Cardiac muscle cell (in vitro differentiated cells and primary cell): ENCODE results near the gene APOL1. TPM values are rescaled to one million over a fixed set of nuclear protein-coding genes. Genes with fewer than 3 reads are reported as not detected.

Experiments used
- DNase-seq, 2 donors: peaks; one replicate each; pipeline versions ENCODE4 v3.0.0 to v3.0.0-alpha.2; 2010 to 2017; ENCODE audit warnings: low read depth in 1 of 2, low spot score in 1 of 2
- H3K27ac ChIP-seq: fragments of 200-600 bp; sonication (generic); 2 replicates; pipeline ENCODE4 v1.5.1; 2016
- H3K27me3 ChIP-seq: fragments of 200-600 bp; sonication (generic); 2 replicates; pipeline ENCODE4 v1.6.0; 2016; ENCODE audit warnings: control low read depth
- H3K36me3 ChIP-seq: fragments of 200-600 bp; sonication (generic); 2 replicates; pipeline ENCODE4 v1.5.1; 2016; ENCODE audit warnings: control low read depth
- H3K4me1 ChIP-seq: fragments of 200-600 bp; sonication (generic); 2 replicates; pipeline ENCODE4 v1.8.1; 2017; ENCODE audit warnings: low read depth, mild to moderate bottlenecking, mixed run types
- H3K4me3 ChIP-seq: fragments of 200-600 bp; sonication (generic); 2 replicates; pipeline ENCODE4 v1.5.1; 2016; ENCODE audit warnings: mild to moderate bottlenecking
- H3K9me3 ChIP-seq: fragments of 200-600 bp; sonication (generic); 2 replicates; pipeline ENCODE4 v1.5.1; 2017; ENCODE audit warnings: low read depth, mild to moderate bottlenecking, control low read depth
- polyA plus RNA-seq: library from polyadenylated mRNA; unstranded; fragments of >200 nt; fragmentation: Nextera tagmentation; extraction: Ambion mirVana; gene quantifications from 2 replicates; pipeline ENCODE4 v1.2.1, GENCODE V29; 2016
- total RNA-seq: library from RNA; depleted of rRNA; stranded (reverse); fragments of >200 nt; gene quantifications from 2 replicates; pipeline ENCODE4 v1.2.3, GENCODE V29; 2016
- TF ChIP-seq, protein P1 (sequence below): IDR thresholded peaks from 2 replicates; pipeline ENCODE4 v1.5.1; 2012; ENCODE audit warnings: low read depth, mild to moderate bottlenecking, low read length

The APOL1 gene
- total and polyA plus RNA-seq, 2 experiments from 2014 or later: 0.06 TPM; not detected in 1

DNA sequence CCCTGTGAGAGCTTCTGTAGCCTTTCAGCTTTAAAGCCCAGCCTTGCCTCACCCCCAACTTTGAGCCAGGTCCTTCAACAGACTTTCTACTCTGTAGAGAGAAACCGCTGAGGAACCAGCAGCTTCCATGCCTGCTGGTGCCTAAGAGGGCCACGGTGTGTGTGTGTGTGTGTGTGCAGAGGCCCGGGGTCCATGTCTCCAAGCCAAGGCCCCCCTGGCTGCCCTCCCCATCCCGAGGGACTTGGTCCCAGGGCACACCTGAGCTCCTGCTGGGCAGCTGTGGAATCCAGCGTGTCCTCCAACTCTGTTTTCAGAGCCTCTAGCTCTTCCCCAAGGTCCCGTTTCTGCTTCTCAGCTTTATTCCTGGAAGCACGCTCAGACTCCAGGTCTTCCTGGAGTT, 42.3 kb downstream of the APOL1 start:
- H3K4me1 ChIP-seq: no peaks in the 10 kb centered on the region
- peaks cover 84% of the 10 kb centered on the region for H3K36me3 ChIP-seq
- no peak overlapping the region for H3K27ac ChIP-seq
- no peak overlapping the region for H3K4me3 ChIP-seq
- DNase-seq: no peak
- no peaks in the 10 kb centered on the region for H3K27me3 ChIP-seq
- TF ChIP-seq, protein P1, sequence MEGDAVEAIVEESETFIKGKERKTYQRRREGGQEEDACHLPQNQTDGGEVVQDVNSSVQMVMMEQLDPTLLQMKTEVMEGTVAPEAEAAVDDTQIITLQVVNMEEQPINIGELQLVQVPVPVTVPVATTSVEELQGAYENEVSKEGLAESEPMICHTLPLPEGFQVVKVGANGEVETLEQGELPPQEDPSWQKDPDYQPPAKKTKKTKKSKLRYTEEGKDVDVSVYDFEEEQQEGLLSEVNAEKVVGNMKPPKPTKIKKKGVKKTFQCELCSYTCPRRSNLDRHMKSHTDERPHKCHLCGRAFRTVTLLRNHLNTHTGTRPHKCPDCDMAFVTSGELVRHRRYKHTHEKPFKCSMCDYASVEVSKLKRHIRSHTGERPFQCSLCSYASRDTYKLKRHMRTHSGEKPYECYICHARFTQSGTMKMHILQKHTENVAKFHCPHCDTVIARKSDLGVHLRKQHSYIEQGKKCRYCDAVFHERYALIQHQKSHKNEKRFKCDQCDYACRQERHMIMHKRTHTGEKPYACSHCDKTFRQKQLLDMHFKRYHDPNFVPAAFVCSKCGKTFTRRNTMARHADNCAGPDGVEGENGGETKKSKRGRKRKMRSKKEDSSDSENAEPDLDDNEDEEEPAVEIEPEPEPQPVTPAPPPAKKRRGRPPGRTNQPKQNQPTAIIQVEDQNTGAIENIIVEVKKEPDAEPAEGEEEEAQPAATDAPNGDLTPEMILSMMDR: no peak
- no peaks in the 10 kb centered on the region for H3K9me3 ChIP-seq

DNA sequence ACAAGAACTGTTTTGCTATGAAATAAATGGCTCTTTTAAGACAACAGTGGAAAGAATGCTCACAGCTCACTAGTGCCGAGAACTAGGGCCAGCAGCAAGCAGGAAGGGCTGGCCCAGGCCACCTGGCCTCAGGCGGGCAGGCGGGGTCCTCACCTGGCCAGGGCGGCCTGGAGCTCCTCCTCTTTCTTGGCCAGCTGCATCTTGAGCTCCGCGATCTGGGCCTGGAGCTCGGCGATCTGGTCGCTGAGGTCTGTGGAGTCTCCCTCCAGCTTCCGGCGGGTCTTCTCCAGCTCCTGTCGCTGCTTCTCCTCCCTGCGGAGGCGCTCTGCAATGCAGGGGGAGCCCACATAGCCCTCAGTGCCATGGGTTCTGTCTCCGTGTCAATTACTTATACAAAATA, 43.8 kb downstream of the APOL1 start:
- Histone ChIP-seq H3K4me1 (no peaks in the 10 kb centered on the region), H3K36me3 (peaks cover 96% of the 10 kb centered on the region), H3K27me3 (no peaks in the 10 kb centered on the region), H3K27ac (no peak overlapping the region), H3K9me3 (no peaks in the 10 kb centered on the region), H3K4me3 (no peak overlapping the region)
- TF ChIP-seq, protein P1: no peak
- DNase-seq: no peak

DNA sequence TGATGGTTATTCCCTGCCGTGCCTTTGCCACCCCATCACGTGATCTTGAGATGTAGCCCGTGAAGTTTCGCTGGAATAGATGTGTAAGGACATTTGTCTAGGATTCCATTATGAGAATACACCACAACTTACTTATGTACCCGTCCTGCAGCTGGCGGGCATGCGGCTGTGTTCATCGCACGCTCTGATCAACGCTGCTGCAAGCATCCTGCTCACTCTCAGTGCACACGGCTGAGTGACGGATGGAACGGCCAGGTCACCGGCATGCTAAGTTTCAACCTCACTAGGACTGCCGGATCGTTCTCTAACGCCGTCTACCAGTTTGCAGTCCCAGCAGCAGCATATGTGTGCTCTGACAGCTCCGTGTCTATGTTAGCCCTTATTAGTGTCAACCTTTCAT, 44.6 kb downstream of the APOL1 start:
- TF ChIP-seq, protein P1: no peak
- H3K4me1 ChIP-seq: no peaks in the 10 kb centered on the region
- H3K36me3 ChIP-seq: peaks cover 96% of the 10 kb centered on the region
- DNase-seq: no peak
- H3K4me3 ChIP-seq: no peak overlapping the region
- no peaks in the 10 kb centered on the region for H3K9me3 ChIP-seq
- H3K27me3 ChIP-seq: no peaks in the 10 kb centered on the region
- no peak overlapping the region for H3K27ac ChIP-seq

DNA sequence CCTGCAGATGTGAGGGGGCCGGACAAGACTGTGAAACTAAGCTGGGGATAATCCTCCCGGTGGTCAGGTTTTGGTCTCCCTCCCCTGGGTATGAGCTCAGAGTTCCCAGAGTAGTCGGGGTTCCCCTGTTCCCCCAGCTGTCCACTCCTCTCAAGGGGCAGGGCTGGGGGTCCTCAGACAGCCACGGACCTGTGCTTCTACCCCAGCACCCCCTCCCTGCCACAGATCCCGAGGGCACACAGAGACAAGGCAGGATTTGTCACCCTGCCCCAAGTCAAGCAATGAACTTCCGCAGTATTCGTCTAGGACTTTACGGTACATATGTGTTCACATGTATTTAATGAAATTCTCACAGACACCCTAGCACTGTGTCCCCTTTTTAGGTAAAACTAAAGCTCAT, 45.2 kb downstream of the APOL1 start:
- Histone ChIP-seq H3K4me3 (no peak overlapping the region), H3K4me1 (no peaks in the 10 kb centered on the region), H3K9me3 (no peaks in the 10 kb centered on the region), H3K27me3 (no peaks in the 10 kb centered on the region), H3K36me3 (peaks cover 91% of the 10 kb centered on the region), H3K27ac (no peak overlapping the region)
- no peak for DNase-seq
- TF ChIP-seq, protein P1: no peak

DNA sequence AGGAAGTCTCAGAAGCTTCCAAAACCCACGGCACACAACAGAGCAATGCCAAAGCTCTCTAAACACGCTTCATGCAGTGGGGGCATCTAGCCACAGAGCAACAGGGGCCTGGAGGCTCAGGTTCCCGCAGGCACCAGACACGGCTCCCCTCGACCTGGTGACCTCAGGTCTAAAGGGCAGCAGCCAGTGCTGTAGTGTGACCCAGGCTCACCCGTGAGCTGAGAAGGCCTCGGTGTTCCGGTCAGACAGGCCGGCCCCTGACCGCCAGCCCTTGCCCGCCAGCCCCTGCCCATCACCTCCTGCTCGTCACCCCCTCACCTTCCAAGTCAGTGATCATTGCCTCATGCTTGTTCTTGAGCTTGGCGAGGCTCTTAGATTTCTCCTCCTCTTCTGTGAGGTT, 45.7 kb downstream of the APOL1 start:
- no peak for DNase-seq
- Histone ChIP-seq H3K4me1 (no peaks in the 10 kb centered on the region), H3K27ac (no peak overlapping the region), H3K4me3 (no peak overlapping the region), H3K9me3 (no peaks in the 10 kb centered on the region), H3K36me3 (peaks cover 86% of the 10 kb centered on the region), H3K27me3 (no peaks in the 10 kb centered on the region)
- TF ChIP-seq, protein P1: no peak

DNA sequence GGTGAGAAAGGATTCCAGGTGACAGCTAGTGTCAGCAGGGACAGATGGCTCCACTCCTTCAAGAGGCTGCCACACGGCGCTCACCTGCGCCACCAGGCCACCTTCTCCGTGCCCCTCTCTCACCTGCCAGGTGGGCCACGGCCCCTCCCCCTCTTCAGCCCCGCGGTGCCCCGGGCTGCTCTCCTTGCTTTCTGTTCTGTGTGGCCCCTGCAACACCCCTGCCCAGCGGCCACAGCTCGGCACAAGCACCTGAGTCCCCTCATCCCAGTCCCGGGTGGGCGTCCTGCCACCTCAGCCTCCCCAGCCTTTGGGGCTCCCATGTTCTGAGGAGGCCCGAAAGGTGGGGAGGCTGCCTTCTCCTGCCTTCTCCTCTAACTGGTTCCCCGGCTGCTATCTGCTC, 46.4 kb downstream of the APOL1 start:
- Histone ChIP-seq H3K4me3 (no peak overlapping the region), H3K9me3 (no peaks in the 10 kb centered on the region), H3K4me1 (no peaks in the 10 kb centered on the region), H3K27me3 (no peaks in the 10 kb centered on the region), H3K36me3 (peaks cover 85% of the 10 kb centered on the region), H3K27ac (no peak overlapping the region)
- TF ChIP-seq, protein P1: no peak
- DNase-seq: no peak
